Stimulated activated CD4-positive, alpha-beta T cell treated with anti-CD3 and anti-CD28 coated beads, Interleukin-1b, Interleukin-23, amount 100 ng/mL, for 4 hours (primary cell): ENCODE results near the gene RAD51B.

Experiments used
- DNase-seq, 2 donors: peaks; one replicate each; pipeline ENCODE4 v3.0.0-alpha.2; 2020; ENCODE audit warnings: low read depth in 2 of 2

The RAD51B gene

GRCh38 chr14:68607867-68608573 lies 788.4 kb downstream of the RAD51B start:
- no peak for DNase-seq

GRCh38 chr14:68608574-68608962 lies 789.0 kb downstream of the RAD51B start:
- no peak for DNase-seq

- DNase-seq, result no peak
These were observed 789.4 kb downstream of the RAD51B start for GRCh38 chr14:68609012-68609411.

GRCh38 chr14:68610251-68610793 lies 790.7 kb downstream of the RAD51B start:
- no peak for DNase-seq

GRCh38 chr14:68611599-68611998 lies 792.0 kb downstream of the RAD51B start:
- DNase-seq, result no peak

- DNase-seq, result no peak
These were observed 792.5 kb downstream of the RAD51B start for GRCh38 chr14:68612049-68612448.

GRCh38 chr14:68616221-68616902 lies 796.8 kb downstream of the RAD51B start:
- DNase-seq, result no peak

- DNase-seq, result no peak
These were observed 800.4 kb downstream of the RAD51B start for GRCh38 chr14:68619790-68620574.

GRCh38 chr14:68621400-68622365 lies 802.1 kb downstream of the RAD51B start:
- DNase-seq, result no peak

- DNase-seq, result no peak
These were observed 803.3 kb downstream of the RAD51B start for GRCh38 chr14:68622856-68623255.

- DNase-seq, result no peak
These were observed 803.7 kb downstream of the RAD51B start for GRCh38 chr14:68623307-68623706.

- DNase-seq, result no peak
These were observed 804.2 kb downstream of the RAD51B start for GRCh38 chr14:68623826-68624225.

GRCh38 chr14:68624541-68625220 lies 805.1 kb downstream of the RAD51B start:
- DNase-seq, result no peak

GRCh38 chr14:68625366-68626090 lies 805.9 kb downstream of the RAD51B start:
- DNase-seq, result no peak

- no peak for DNase-seq
These were observed 806.8 kb downstream of the RAD51B start for GRCh38 chr14:68626386-68626785.

- no peak for DNase-seq
These were observed 807.7 kb downstream of the RAD51B start for GRCh38 chr14:68627050-68627867.

- peak; percentile 55 to 67 for DNase-seq
These were observed 808.5 kb downstream of the RAD51B start for GRCh38 chr14:68627868-68628604.

- peak in 1 of 2 donors; percentile 10 for DNase-seq
These were observed 809.2 kb downstream of the RAD51B start for GRCh38 chr14:68628605-68629310.
